Measurements from ENCODE around the gene ASS1.
"Not testable (repeated sequence)": the region's sequence is repeated elsewhere in the genome, so short reads cannot be mapped to it uniquely, and the experiment has no call there.

The ASS1 gene

GRCh38 chr9:130419521-130420035, 25.2 kb upstream of the ASS1 start:
- no peak for DNase-seq

- DNase-seq, result no peak
Observed at GRCh38 chr9:130421154-130421801, 23.5 kb upstream of the ASS1 start.

GRCh38 chr9:130421802-130422276, 22.9 kb upstream of the ASS1 start:
- DNase-seq, result no peak

- no peak for DNase-seq
Observed at GRCh38 chr9:130422546-130422945, 22.2 kb upstream of the ASS1 start.

- no peak for DNase-seq
Observed at GRCh38 chr9:130423272-130423671, 21.5 kb upstream of the ASS1 start.

GRCh38 chr9:130424595-130425454, 19.9 kb upstream of the ASS1 start:
- no peak for DNase-seq

GRCh38 chr9:130425741-130426466, 18.9 kb upstream of the ASS1 start:
- DNase-seq, result no peak

- DNase-seq, result no peak
Observed at GRCh38 chr9:130426467-130426773, 18.3 kb upstream of the ASS1 start.

GRCh38 chr9:130426883-130427282, 17.9 kb upstream of the ASS1 start:
- DNase-seq, result no peak

GRCh38 chr9:130427326-130427725, 17.4 kb upstream of the ASS1 start:
- DNase-seq, result no peak

GRCh38 chr9:130428086-130428665, 16.6 kb upstream of the ASS1 start:
- no peak for DNase-seq

- no peak for DNase-seq
Observed at GRCh38 chr9:130429381-130429780, 15.4 kb upstream of the ASS1 start.

- DNase-seq, result no peak
Observed at GRCh38 chr9:130429831-130430230, 14.9 kb upstream of the ASS1 start.

GRCh38 chr9:130430232-130430631, 14.5 kb upstream of the ASS1 start:
- no peak for DNase-seq

- DNase-seq, result no peak
Observed at GRCh38 chr9:130430734-130431535, 13.8 kb upstream of the ASS1 start.

GRCh38 chr9:130431536-130432303, 13.0 kb upstream of the ASS1 start:
- no peak for DNase-seq

GRCh38 chr9:130432362-130432761, 12.4 kb upstream of the ASS1 start:
- DNase-seq, result no peak

- DNase-seq, result no peak
Observed at GRCh38 chr9:130432796-130433167, 12.0 kb upstream of the ASS1 start.

GRCh38 chr9:130433168-130433946, 11.4 kb upstream of the ASS1 start:
- peak; percentile 25 for DNase-seq

GRCh38 chr9:130433947-130434262, 10.9 kb upstream of the ASS1 start:
- no peak for DNase-seq

- not testable (repeated sequence) for DNase-seq
Observed at GRCh38 chr9:130434656-130435055, 10.1 kb upstream of the ASS1 start.

All from hematopoietic multipotent progenitor cell treated with erythropoietin and hydrocortisone succinate and interleukin-3 and kit ligand, for 8 days (in vitro differentiated cells).